Endothelial cell of umbilical vein (primary cell): ENCODE measurements around the gene MEF2A.
"Not testable (repeated sequence)": the region's sequence is repeated elsewhere in the genome, so short reads cannot be mapped to it uniquely, and the experiment has no call there.

Experiments used
- FOS ChIP-seq: IDR thresholded peaks from 2 replicates; pipeline ENCODE4 v1.6.1; 2011; ENCODE audit warnings: mild to moderate bottlenecking, low read length, moderate library complexity, borderline replicate concordance; ENCODE audit not compliant: insufficient read depth
- MYC ChIP-seq: IDR thresholded peaks from one replicate; pipeline ENCODE4 v1.6.1; 2011; ENCODE audit warnings: mild to moderate bottlenecking, low read depth, low read length
- POLR2AphosphoS5 ChIP-seq: IDR thresholded peaks from 2 replicates; pipeline ENCODE4 v1.6.1; 2012; ENCODE audit warnings: low read depth, mild to moderate bottlenecking, control low read depth, low read length, moderate library complexity; ENCODE audit not compliant: insufficient read depth
- TF ChIP-seq, protein P1 (sequence below), 2 donors: IDR thresholded peaks; 1 replicate in 1 of 2; 2 replicates in 1 of 2; pipeline ENCODE4 v1.5.1; 2011; ENCODE audit warnings: low read length in 2 of 2, mild to moderate bottlenecking in 2 of 2, moderate library complexity in 2 of 2, control low read depth in 1 of 2, inconsistent platforms in 1 of 2, low read depth in 1 of 2; ENCODE audit not compliant: insufficient read depth in 1 of 2; ENCODE audit errors: extremely low read depth in 1 of 2

DNA sequence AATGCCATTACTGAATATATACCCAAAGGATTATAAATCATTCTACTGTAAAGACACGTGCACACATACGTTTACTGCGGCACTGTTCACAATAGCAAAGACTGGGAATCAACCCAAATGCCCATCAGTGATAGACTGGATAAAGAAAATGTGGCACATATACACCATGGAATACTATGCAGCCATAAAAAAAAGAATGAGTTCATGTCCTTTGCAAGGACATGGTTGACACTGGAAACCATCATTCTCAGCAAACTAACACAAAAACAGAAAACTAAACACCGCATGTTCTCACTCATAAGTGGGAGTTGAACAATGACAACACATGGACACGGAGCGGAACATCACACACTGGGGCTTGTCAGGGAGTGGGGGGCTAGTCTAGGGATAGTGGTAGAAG, 100.3 kb downstream of the MEF2A start:
- TF ChIP-seq MYC, FOS, POLR2AphosphoS5: not testable (repeated sequence)
- TF ChIP-seq, protein P1, sequence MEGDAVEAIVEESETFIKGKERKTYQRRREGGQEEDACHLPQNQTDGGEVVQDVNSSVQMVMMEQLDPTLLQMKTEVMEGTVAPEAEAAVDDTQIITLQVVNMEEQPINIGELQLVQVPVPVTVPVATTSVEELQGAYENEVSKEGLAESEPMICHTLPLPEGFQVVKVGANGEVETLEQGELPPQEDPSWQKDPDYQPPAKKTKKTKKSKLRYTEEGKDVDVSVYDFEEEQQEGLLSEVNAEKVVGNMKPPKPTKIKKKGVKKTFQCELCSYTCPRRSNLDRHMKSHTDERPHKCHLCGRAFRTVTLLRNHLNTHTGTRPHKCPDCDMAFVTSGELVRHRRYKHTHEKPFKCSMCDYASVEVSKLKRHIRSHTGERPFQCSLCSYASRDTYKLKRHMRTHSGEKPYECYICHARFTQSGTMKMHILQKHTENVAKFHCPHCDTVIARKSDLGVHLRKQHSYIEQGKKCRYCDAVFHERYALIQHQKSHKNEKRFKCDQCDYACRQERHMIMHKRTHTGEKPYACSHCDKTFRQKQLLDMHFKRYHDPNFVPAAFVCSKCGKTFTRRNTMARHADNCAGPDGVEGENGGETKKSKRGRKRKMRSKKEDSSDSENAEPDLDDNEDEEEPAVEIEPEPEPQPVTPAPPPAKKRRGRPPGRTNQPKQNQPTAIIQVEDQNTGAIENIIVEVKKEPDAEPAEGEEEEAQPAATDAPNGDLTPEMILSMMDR (IDR thresholded peaks at IDR 0.05; ENCODE audit: extremely low read depth in 1 of 2, insufficient read depth in 1 of 2, low read depth in 1 of 2, low read length in 2 of 2), result not testable (repeated sequence)
